Caki2 (cell line): ENCODE data around the gene MAPK9. TPM values are rescaled to one million over a fixed set of nuclear protein-coding genes. Genes with fewer than 3 reads are reported as not detected.

Experiments
- DNase-seq: peaks from one replicate; pipeline ENCODE4 v3.0.0-alpha.2; 2015; ENCODE audit warnings: low read depth
- in situ Hi-C: cut with HindIII; loops from 2 replicates; pipeline ENCODE4 v1.10.0; 2016; ENCODE audit warnings: low sequenced_read_pairs, low pct_unique_long_range_greater_than_20kb, mixed read lengths
- total RNA-seq: library from RNA; depleted of rRNA; stranded (reverse); fragments of >200 nt; shearing (Covaris generic); gene quantifications from 2 replicates; pipeline ENCODE4 v1.2.3, GENCODE V29; 2014; ENCODE audit warnings: low replicate concordance; rRNA removed

The MAPK9 gene
- 33.4 and 46.5 TPM in 2 replicates for total RNA-seq

DNA sequence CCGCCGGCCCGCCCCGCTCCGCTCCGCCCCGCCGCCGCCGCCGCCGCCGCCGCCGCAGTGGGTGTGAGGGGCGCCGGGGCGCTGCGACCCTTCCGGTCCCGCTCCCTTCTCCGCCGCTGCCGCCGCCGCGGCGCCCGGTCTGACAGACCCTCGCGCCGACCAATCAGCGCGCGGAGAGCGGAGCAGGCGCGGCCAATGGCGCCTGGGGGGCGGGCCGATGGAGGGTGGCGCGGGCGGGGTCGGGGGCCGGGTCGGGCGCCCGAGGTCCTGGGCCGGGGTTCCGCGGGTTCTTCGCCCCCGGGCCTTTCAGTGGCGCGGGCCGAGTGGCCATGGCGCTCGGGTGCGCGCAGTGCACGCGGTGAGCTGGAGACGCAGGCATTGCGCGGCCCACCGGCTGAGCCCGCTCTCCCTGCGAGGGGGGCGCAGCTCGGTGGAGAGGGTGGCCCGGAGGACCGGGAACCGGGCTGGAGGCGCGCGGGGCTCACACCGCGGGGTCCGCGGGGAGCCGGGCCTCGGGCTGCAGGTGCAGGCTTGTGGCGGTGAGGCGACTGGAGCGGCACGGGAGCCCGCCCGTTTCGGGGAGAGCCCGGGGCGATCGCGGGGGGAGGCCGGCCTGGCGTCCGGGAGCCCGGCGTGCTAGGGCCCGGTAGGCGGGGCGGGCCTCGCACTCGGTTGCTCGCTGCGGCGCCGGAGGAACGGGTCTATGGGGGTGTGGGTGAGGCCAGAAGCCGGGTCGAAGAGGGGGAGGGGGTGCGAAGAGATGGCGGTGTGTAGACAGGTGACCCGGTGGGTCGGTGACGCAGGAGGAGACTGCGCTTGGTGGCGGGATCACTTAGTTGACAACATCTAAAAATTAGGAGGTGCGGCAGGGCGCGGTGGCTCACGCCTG is at the start of gene MAPK9:
Gene MAPK9, minus strand, starts transcription at position 141 of the 889 bp plus-strand sequence. CDS start 11,522 bp downstream, outside the sequence.
- peak; percentile 70 for DNase-seq
- in situ Hi-C loops = no loop called here

DNA sequence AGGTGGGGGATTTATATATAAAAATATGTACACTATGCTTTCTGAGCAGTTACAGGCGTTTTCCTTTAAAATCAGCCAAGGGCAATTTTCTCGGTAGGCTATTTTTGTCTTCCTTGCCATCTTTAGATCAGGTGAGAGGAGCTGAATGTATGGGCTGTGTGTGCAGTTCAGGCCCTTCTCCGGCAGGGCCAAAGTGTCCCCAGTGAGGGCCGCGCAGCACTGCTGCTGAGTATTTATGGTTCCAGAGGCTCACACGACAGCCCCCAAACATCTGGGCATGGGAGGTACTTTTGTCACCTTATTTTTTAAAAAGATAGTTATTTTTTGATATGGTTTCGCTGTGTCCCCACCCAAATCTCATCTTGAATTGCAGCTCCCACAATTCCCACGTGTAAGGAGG is 49.7 kb upstream of the MAPK9 start:
- DNase-seq = no peak
- in situ Hi-C loops = no loop called here

DNA sequence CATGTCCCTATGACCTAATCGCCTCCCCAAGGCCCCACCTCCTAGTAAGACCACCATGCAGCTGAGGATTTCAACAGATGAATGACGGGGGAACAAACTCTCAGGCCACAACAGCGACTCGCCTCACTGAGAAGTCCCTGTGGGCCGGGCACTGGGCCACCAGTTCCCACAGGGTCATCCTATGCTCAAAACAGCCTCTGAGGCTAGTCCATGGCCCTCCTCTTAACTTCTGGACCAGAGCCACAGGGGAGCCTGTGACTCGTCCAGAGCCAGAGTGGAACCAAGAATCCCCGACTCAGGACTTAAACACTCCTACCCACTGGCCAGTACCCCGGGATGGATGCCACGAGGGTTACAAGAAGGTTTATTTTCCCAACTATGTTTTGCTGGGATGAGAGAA is 49.0 kb upstream of the MAPK9 start:
- in situ Hi-C loops = no loop called here
- no peak for DNase-seq

DNA sequence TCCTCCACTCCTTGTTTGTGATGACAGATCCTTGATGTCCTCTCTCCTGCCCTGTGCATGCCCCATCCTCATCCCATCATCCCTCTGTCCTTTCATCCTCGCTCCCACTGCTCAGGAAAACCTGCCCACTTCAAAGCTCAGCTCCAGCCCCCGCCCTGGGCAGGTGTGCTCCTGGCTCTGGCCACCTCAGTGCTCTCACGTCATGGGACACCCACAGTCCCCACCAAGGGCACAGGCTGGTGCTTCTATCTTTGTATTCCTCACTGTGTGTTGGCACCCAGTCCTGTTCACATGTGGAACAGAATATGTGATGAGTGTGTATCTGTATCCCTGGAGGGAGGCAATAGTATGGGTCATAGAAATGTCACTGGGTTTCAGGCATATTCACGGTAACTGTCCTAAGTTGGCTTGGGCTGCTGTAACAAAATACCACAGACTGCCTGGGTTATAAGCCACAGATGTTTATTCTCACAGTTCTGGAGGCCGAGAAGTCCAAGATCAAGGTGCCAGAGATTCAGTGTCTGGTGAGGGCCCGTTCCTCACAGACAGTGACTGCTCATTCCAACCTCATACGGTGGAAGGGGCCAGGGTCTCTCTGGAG is 47.8 kb upstream of the MAPK9 start:
- in situ Hi-C loops = no loop called here
- DNase-seq = no peak

DNA sequence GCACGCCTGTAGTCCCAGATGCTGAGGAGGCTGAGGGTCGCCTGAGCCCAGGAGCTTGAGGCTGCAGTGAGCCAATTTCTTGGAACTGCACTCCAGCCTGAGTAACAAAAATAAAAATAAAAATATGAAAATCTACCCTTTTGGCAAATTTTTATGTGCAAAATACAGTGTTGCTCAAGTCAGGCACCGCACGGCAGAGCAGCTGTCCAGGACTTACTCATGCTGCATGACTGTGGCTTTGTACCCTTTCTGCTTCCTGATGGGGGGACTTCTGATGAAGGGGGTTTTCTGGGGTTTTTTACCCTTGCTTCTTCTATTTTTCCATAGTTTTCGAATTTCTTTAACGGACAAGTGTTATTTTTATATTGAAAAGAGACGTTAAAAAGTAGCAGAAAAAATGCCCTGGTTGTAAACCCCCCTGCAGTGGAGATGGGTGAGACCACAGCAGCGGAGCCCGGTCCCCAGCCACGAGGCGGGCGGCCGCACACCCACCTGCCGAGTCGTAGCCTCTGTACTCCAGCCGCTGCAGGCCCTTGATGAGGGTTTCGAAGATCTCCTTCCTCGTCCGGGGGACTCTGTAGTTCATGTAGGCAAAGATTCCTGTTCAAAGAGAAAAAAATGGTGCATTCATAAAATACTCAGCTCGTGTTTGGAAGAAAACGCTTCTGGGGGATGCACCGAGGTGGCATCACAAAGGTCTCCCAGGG is 46.3 kb upstream of the MAPK9 start:
- in situ Hi-C loops = no loop called here

DNA sequence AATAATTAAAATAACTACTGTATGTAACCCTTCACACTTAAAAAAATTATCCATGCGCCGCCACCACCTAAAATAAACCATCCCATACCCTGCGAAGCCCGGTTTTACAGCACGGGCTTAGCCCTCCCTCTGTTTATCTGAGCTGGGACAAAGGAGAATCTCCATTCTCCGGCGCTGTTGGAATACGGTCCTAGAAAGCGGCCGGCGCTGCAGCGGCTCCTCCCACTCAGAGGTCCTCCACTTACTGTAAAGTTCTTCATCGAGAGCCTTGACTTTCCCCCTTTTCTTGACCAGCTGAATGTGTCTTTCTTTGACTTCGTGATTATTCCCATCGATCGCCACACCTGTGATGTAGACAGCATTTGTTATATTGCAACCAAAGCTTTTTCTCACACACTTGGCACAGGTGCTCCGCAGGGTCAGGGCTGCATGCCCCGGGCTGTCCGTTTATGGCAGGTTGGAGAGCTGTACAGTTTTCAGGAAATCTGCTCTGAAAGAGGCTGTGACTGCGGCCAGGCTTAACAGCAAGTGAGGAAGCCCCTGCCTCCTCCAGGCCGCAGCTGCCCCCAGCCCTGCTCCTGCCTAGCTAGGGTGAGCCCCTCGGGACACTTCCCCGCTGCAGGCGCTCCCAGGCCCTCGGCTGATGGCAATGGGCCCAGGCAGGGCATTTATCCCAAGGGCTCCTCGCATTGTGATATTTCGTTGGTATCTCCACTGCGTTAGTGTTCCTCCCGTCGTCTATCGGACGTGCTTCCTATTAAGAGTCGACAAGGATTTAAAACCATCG is 44.5 kb upstream of the MAPK9 start:
- in situ Hi-C loops = no loop called here
- DNase-seq = no peak

More for the DNA sequence above, 46.3 kb upstream of the MAPK9 start:
- DNase-seq = no peak

DNA sequence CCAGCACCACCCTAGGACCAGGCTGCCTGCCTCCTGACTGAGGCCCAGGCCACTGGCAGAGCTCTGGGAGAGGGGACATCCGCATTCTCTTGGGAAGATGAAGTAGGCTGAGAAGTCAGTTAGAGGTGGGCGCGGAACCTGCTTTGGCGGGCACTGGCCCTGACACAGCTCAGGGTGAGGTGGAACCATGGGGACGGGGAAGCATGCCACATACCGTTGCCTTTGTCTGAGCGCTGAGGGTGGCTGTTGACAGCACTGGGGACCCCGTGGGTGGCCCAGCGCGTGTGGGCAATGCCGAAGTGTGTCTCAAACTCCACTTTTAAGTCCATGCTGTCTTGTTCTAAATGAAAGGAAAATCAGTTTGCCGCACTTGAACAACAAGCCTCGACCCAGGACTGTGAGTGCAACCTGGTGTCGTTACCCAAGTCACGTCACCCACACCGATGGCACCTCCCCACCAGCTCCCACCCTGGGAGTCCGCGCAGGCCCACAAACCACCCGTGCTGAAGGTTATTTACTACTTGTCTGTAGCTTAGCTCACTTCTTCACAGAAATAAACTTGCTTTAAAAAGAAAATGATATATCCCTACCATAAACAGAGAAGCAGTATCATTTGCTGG is 43.8 kb upstream of the MAPK9 start:
- DNase-seq = no peak
- in situ Hi-C loops = no loop called here

DNA sequence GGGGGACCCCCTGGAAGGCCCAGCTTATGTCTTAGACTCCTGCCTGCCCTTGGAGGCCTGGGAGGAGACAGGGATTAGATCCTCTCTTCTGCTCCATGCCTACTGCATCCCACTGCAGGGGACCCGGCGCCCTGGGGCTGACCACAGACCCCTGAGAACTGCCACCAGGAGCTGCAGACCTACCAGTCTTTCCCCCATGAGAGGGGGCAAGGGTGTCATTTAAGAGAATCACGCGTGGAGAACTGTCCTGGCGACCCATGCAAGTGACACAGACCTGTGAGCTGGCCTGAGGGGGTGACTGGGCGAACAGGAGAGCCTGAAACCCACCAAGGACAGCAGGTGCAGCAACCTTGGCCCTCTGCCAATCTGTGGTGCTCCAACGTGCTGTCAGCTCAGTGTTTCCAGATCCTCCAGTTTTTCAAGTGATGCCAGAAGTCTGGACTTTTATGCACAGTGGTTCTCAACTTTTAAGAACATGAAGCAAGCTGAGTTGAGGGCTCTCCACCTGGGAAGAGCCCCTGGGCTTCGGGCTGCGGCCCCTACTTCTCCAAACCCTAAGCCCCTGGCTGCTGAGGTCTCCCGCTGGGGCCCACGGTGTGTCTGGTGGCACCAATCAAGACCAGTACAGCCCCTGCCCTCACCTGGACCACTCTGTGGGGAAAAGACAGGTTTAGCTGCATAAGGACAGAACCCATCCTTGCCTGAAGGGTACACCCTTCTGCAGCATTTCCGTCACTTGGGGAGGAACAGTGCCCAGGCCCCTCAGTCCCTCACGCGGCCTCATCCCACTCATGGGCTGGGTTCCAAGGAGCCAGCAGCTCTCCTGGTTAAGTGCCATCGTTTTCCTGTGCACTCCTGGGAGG is 43.1 kb upstream of the MAPK9 start:
- in situ Hi-C loops = no loop called here
- no peak for DNase-seq

DNA sequence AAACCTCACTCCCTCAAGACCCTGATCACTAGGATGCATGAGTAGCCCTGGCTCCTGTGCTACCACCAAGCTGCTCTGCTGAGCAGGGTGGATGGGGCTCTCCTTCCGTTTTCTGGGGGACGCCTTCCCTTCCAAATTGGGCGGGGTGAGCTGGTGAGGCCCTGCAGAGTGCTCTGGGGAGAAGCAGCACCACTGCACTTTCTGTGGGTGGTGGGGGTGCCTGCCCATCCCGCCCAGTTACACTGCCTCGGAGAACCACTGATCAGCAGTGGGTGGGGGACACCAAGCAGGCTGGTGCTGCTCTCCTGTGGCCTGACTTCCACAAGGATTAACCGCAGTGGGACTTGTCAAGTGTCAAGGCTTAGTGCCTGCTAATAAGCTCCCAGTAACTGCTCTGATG is 42.3 kb upstream of the MAPK9 start:
- no peak for DNase-seq
- in situ Hi-C loops = no loop called here

DNA sequence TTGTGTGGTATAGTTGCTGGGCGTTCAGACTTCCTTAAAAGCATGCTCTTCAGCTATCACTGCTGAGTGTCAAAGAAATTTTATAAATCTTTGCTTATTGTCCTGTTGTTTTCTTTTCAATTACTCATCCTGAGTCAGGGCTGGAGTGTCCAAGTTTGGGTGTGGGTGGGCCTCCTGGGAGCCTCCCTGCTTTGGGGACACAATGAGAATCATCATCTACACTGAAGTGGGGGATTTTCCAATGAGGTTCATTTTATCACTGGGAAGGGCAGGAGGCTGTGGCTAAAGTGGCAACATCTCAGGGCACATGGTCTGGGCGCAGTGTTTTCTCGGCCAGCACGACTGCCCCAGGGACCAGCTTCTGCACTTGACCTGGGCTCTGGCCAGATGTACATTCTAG is 41.8 kb upstream of the MAPK9 start:
- peak; percentile 80 for DNase-seq

DNA sequence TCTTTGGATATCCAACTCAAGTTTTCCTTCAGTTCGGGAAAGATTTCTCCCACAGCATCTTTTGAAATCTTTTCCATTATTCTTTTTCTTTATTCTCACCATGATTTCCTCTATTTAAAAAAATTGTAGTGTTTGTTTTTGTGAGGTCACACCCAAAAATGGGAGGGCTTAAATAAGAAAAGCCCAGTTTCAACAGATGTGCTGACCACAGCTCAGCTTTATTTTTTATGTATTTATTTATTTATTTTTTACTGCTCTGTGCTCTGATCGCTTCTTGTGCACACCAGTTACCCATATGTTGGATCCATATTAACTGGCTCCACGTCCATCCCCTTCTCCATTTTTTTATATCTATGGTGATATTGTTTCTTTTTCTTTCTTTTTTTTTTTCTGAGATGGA is 41.0 kb upstream of the MAPK9 start:
- DNase-seq = no peak
- in situ Hi-C loops = no loop called here

More for the DNA sequence above, 41.8 kb upstream of the MAPK9 start:
- in situ Hi-C loops = no loop called here

DNA sequence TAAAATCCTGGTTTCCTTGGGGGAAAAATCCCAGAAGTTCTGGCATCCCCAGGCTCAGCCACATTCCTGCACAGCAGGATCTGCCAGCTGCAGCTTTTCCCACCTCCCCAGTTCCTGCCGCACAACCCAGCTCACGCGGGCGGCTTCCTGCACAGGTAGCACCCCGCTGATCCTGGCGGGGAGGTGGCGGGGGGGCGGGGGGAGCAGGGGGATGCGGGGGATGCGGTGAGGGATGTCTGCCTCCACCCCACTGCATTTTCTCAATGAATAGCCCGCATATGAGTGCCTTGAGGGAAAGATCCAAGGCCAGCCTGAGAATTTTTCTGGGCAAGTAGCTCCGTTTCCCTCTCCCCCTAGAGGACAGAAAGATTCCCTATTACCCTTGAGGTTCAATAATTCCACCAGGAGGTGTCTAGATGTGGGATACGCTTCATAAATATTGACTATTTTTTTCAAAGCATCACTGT is 40.2 kb upstream of the MAPK9 start:
- in situ Hi-C loops = no loop called here
- DNase-seq = no peak

DNA sequence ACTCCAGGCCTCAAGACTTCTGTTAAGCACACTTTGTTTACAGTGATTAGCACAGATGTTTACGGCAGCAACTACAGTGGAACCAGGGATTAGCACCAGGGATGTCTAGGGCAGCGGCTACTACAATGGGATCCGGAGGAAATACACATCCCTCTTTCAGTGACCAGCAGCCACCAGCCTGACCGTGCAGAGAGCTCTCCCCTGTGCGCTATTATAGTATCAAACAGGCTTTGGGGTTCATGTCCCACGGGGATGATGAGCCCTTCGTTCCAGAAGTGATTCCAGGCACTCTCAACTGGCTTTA is 39.7 kb upstream of the MAPK9 start:
- DNase-seq = no peak
- in situ Hi-C loops = no loop called here

DNA sequence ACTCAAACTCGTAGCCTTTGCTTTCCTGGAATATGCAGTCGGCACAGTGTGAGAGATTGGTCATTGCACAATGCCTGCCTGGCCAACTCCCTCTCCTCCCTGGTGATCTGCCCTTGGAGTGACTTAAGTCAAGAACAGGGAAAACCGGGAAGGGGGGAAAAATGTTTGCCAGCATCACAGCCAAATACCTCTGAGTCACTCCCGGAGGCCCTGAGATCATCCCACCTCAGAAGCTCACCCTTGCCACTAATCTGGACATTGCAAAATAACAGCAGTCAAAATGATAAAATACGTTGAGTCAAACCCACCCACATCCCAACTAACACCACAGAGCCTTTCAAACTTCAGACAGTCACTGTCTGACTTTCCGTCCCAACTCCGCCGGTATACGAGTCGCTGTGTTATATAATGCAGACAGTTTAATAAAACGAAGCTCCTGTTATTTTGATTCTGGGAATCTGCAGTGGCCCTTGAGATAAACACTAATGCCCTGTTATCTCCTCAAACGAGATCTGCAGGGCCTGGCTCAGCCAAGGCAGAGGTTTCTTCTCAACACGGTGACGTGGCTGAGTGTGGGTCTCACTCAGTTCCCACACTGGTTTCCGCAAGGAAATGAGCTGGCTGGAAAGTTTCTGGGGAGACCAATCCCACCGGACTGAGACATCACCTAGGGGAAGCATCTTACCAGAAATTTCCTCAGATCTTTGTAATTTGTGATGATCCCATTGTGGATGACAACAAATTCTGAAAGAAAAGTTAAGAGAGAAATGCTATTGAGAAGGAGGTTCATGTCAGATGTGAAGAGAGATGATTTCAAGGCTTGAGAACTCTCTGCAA is 39.1 kb upstream of the MAPK9 start:
- in situ Hi-C loops = no loop called here
- DNase-seq = peak; percentile 86

DNA sequence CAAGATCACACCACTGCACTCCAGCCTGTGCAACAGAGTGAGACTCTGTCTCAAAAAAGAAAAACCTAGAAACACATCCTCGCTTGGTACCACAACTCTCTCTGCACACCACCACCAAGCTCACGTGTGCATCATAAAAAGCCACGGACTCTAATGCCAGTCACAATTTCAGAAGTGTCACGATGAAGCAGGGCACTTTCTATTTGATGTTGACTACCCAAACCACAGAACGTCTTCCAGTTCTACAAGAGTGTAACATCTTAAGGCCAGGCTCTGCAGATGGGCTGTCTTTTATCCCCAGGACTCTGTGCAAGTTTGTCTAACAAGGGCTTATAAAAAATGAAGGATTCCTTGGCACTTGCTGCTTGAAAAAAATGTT is 38.4 kb upstream of the MAPK9 start:
- DNase-seq = no peak

DNA sequence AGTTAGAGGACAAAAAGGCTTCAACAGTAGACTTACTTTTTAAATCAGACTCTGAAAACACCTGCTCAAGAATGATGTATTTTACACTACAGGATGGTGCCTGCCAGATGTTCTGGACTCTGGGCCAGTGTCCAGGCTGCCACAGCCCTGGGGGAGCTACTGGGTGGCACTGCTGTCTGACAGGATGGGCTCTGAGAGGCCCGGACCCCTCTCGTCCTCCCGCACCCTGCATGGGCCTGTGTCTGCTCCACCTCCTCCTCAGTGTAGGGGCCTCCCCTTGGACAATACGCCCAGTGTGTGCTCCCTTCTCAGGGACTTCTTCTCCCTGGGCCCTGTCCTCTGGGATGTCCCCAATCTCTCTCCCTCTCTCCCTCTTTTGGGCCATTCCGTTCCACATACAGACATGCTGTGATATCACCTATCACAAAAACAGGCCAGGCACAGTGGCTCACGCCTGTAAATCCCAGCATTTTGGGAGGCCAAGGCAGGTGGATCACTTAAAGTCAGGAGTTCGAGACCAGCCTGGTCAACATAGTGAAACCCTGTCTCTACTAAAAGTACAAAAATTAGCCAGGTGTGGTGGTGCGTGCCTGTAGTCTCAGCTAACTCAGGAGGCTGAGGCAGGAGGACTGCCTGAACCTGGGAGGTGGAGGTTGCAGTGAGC is 37.9 kb upstream of the MAPK9 start:
- no peak for DNase-seq
- in situ Hi-C loops = no loop called here

More for the DNA sequence above, 38.4 kb upstream of the MAPK9 start:
- in situ Hi-C loops = no loop called here
